NT2/D1 (cell line): ENCODE measurements around the gene SND1.

Experiments used
- DNase-seq: peaks from one replicate; pipeline ENCODE4 v3.0.0-alpha.2; 2011; ENCODE audit warnings: low read depth, low spot score
- H3K27me3 ChIP-seq: 2 replicates; pipeline ENCODE4 v1.6.0; 2011; ENCODE audit warnings: mild to moderate bottlenecking; ENCODE audit not compliant: insufficient read length, insufficient read depth
- H3K36me3 ChIP-seq: 2 replicates; pipeline ENCODE4 v1.6.1; 2011; ENCODE audit warnings: mild to moderate bottlenecking, low read length, mixed read lengths; ENCODE audit not compliant: insufficient read depth, insufficient read length
- H3K4me1 ChIP-seq: 2 replicates; pipeline ENCODE4 v1.5.1; 2011; ENCODE audit not compliant: insufficient read depth, insufficient read length
- H3K4me3 ChIP-seq: 2 replicates; pipeline ENCODE4 v1.5.1; 2011; ENCODE audit warnings: low read depth; ENCODE audit not compliant: insufficient read length
- H3K9ac ChIP-seq: 2 replicates; pipeline ENCODE4 v1.6.0; 2011; ENCODE audit warnings: low read depth; ENCODE audit not compliant: insufficient read length
- H3K9me3 ChIP-seq: 2 replicates; pipeline ENCODE4 v1.5.1; 2011; ENCODE audit warnings: mild to moderate bottlenecking, low read length; ENCODE audit not compliant: insufficient read depth
- SUZ12 ChIP-seq: IDR thresholded peaks from 2 replicates; pipeline ENCODE4 v1.6.1; 2011; ENCODE audit not compliant: insufficient read length, insufficient read depth; ENCODE audit errors: extremely low read depth
- YY1 ChIP-seq: IDR thresholded peaks from 2 replicates; pipeline ENCODE4 v1.6.1; 2011; ENCODE audit not compliant: insufficient read length, insufficient read depth
- ZNF274 ChIP-seq: IDR thresholded peaks from 2 replicates; pipeline ENCODE4 v1.6.1; 2011; ENCODE audit warnings: mild to moderate bottlenecking, low read depth, low read length

Gene SND1

DNA sequence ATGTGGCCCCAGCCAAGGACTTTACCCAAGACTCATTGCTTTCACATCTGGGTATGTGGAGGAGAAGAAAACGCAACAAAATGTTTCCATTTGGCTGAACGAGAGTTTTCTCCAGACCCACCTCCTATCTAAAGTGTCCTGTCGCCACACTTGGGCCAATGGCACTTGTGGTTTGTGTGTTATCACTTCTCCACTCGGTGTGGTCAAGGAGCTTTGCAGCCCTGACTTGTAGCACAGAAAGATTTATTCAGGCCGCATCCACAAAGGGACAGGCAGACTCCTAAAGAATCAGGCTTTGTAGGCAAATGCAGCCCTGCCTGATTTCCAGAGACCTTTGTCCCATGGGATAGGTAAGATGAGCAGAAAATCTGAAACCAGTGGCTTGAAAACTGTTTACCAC is 392.1 kb downstream of the SND1 start:
- H3K9ac ChIP-seq: no peak overlapping the region

GRCh38 chr7:128045158-128045557 is 393.2 kb downstream of the SND1 start:
- no peak overlapping the region for H3K9ac ChIP-seq
- H3K36me3 ChIP-seq: no peaks in the 10 kb centered on the region
- DNase-seq: no peak
- H3K27me3 ChIP-seq: no peaks in the 10 kb centered on the region
- TF ChIP-seq YY1: no peak
- TF ChIP-seq SUZ12: no peak
- no peak for TF ChIP-seq ZNF274
- no peaks in the 10 kb centered on the region for H3K9me3 ChIP-seq
- no peak overlapping the region for H3K4me3 ChIP-seq
- H3K4me1 ChIP-seq: no peaks in the 10 kb centered on the region

More for the DNA sequence above, 392.1 kb downstream of the SND1 start:
- Histone ChIP-seq H3K4me3 (no peak overlapping the region), H3K36me3 (no peaks in the 10 kb centered on the region), H3K27me3 (no peaks in the 10 kb centered on the region), H3K4me1 (no peaks in the 10 kb centered on the region), H3K9me3 (no peaks in the 10 kb centered on the region)
- no peak for TF ChIP-seq YY1
- no peak for TF ChIP-seq SUZ12
- no peak for TF ChIP-seq ZNF274
- DNase-seq: no peak

- no peaks in the 10 kb centered on the region for H3K27me3 ChIP-seq
- H3K4me1 ChIP-seq: no peaks in the 10 kb centered on the region
- H3K4me3 ChIP-seq: no peak overlapping the region
- DNase-seq: no peak
- no peak overlapping the region for H3K9ac ChIP-seq
- no peaks in the 10 kb centered on the region for H3K9me3 ChIP-seq
- no peaks in the 10 kb centered on the region for H3K36me3 ChIP-seq
- TF ChIP-seq SUZ12 (no peak), ZNF274 (no peak), YY1 (no peak)
Measured at GRCh38 chr7:128045766-128046165, 393.8 kb downstream of the SND1 start.

- Histone ChIP-seq H3K9me3 (no peaks in the 10 kb centered on the region), H3K27me3 (no peaks in the 10 kb centered on the region), H3K36me3 (peaks cover 5% of the 10 kb centered on the region), H3K4me3 (no peak overlapping the region), H3K9ac (no peak overlapping the region), H3K4me1 (no peaks in the 10 kb centered on the region)
- no peak for DNase-seq
- TF ChIP-seq SUZ12 (no peak), ZNF274 (no peak), YY1 (no peak)
Measured at GRCh38 chr7:128052404-128052803, 400.4 kb downstream of the SND1 start.

DNA sequence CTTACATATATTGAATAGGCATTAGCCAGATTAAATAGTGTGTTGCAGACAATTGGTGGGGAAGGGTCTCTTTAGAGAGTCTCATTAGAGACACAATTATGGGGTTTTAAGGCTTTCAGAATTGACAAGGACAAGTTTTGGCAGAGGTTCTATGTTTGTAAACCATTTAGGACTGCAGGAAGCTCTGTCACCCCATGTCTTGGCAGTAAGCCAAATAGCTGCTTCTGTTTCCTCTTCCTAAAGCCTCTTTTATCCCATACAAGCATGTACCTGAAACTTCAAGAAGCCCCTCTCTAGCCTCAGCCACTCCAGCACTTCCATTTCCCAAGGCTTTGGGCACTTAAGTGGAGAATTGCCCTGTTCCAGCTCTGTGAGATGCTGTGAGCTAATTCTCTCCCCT is 401.0 kb downstream of the SND1 start:
- no peak overlapping the region for H3K4me3 ChIP-seq
- no peaks in the 10 kb centered on the region for H3K9me3 ChIP-seq
- H3K36me3 ChIP-seq: peaks cover 5% of the 10 kb centered on the region
- no peak for TF ChIP-seq SUZ12
- TF ChIP-seq ZNF274: no peak
- TF ChIP-seq YY1: no peak
- no peak overlapping the region for H3K9ac ChIP-seq
- no peaks in the 10 kb centered on the region for H3K27me3 ChIP-seq
- no peak for DNase-seq
- H3K4me1 ChIP-seq: no peaks in the 10 kb centered on the region

- Histone ChIP-seq H3K36me3 (peaks cover 5% of the 10 kb centered on the region), H3K4me1 (no peaks in the 10 kb centered on the region), H3K9ac (no peak overlapping the region), H3K4me3 (no peak overlapping the region), H3K27me3 (no peaks in the 10 kb centered on the region), H3K9me3 (no peaks in the 10 kb centered on the region)
- no peak for DNase-seq
- TF ChIP-seq YY1 (no peak), SUZ12 (no peak), ZNF274 (no peak)
Measured at GRCh38 chr7:128053991-128054390, 402.0 kb downstream of the SND1 start.

- H3K4me1 ChIP-seq: no peaks in the 10 kb centered on the region
- TF ChIP-seq SUZ12: no peak
- no peak for TF ChIP-seq YY1
- TF ChIP-seq ZNF274: no peak
Measured at GRCh38 chr7:128054511-128054910, 402.5 kb downstream of the SND1 start.

GRCh38 chr7:128055637-128056036 is 403.6 kb downstream of the SND1 start:
- no peak for TF ChIP-seq YY1
- no peak for TF ChIP-seq SUZ12
- no peak for TF ChIP-seq ZNF274
- H3K36me3 ChIP-seq: peaks cover 5% of the 10 kb centered on the region
- no peak overlapping the region for H3K9ac ChIP-seq
- H3K27me3 ChIP-seq: no peaks in the 10 kb centered on the region
- DNase-seq: no peak
- no peaks in the 10 kb centered on the region for H3K4me1 ChIP-seq
- no peaks in the 10 kb centered on the region for H3K9me3 ChIP-seq
- H3K4me3 ChIP-seq: no peak overlapping the region

More at GRCh38 chr7:128054511-128054910, 402.5 kb downstream of the SND1 start:
- DNase-seq: no peak
- peaks cover 5% of the 10 kb centered on the region for H3K36me3 ChIP-seq
- no peak overlapping the region for H3K4me3 ChIP-seq
- H3K27me3 ChIP-seq: no peaks in the 10 kb centered on the region
- no peak overlapping the region for H3K9ac ChIP-seq
- no peaks in the 10 kb centered on the region for H3K9me3 ChIP-seq
